Stimulated activated CD4-positive, alpha-beta T cell treated with anti-CD3 and anti-CD28 coated beads, Interleukin-12 subunit alpha, Interleukin-12 subunit beta, amount 100 ng/mL, for 24 hours (primary cell): Measurements from ENCODE around the gene SCO1.
A peak's percentile ranks its signal among the peaks of the same experiment; 100 is the strongest.
"Not testable (repeated sequence)": the region's sequence is repeated elsewhere in the genome, so short reads cannot be mapped to it uniquely, and the experiment has no call there.

ENCODE experiments used
- DNase-seq, 2 experiments: peaks; one replicate each; pipeline ENCODE4 v3.0.0-alpha.2; 2020; ENCODE audit warnings: low read depth in 2 of 2

The SCO1 gene

DNA sequence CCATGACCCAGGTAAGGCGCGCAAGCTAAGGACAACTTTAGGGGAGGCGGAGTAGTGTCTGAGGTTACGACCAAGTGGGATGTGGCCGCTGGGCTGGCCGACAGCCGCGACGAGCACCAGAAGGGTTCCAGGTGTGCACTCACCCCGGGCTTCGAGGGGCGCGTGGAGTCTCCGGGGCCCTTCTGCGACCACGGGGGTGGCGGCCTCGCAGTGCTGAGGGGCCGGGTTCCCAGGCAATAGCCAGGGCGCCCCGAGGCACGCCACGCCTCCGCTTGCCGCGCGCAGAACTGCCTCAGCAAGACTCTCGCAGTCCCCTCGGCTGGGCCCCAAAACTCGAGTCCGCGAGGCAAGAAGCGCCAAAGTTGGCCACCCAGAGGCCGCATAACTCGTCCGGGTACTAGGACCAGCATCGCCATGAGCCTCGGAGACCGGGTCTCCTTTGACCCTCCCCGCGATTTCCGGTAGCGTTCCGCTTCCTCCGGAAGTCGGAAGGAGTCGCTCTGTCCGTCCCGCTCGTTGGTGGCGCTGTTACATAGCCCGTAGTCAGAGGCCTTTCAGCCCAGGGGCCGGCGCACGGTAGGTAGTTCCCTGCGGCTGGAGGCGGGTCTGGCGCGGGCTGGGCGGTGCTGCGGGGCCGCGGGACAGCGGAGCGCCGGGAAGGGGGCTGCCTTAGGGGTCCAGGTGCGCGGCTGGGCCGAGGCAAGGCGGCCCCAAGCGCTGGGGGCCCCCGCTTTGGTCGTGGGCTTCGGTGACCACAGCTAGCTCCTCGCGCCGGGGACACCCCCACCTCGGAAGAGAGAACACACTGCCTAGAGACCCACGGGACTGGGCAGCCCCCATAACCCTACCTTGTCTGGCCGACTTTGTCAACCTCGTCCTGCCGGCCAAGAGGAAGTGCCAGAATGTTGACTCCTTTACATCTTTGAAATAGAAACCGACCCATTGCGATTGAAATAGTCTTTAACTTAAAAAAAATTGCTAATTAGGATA, at the start of gene SCO1, which contains the start of gene ADPRM:
Gene SCO1, minus strand, starts transcription at position 442 of the 990 bp plus-strand sequence. Its CDS starts 26 bp downstream, at position 416.
Gene ADPRM, plus strand, starts transcription at position 503 of the 990 bp plus-strand sequence. CDS start 7,333 bp downstream, outside the sequence.
- DNase-seq: peak; percentile 82 to 86

DNA sequence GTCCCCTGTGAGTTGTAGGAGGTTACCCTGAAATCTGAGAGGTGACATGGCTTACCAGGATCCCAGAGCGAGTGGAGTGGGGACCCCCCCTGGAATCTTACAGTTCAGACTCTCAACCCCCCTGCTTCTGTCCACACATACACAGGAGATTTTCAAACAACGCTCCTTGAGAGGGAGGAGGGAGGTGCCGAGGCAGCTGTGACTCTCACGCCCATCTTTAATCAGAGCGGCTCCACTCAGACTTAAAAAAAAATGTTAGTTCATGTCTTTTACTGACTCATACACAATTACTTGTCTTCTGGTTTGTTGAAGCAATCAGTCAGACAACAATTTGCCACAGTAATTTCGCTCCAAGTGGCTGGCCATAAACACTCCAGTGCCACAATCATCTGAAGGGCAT, 47.9 kb upstream of the SCO1 start:
- DNase-seq: no peak

DNA sequence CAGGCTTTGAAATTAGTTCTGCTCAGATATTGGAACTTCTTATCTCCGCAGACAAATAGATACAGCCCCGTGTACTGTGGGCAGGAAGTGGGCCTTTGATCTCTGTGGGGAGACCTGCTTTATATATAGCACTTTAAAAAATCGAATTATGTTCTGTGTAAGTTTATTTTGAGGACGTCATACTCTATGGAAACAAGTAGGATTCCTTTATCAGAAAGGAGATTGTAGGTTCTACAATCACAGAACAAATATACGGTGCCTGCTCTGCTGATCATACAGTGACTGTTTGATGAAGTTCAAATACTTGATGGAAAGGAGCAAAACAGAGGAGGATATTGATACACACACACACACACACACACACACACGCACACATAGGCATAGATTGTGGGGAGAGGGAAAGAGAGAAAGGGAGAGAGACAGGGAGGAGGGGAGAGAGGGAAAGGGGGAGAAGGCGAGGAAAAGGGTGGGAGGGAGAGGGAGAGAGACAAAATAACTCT, 47.2 kb upstream of the SCO1 start:
- DNase-seq: no peak

DNA sequence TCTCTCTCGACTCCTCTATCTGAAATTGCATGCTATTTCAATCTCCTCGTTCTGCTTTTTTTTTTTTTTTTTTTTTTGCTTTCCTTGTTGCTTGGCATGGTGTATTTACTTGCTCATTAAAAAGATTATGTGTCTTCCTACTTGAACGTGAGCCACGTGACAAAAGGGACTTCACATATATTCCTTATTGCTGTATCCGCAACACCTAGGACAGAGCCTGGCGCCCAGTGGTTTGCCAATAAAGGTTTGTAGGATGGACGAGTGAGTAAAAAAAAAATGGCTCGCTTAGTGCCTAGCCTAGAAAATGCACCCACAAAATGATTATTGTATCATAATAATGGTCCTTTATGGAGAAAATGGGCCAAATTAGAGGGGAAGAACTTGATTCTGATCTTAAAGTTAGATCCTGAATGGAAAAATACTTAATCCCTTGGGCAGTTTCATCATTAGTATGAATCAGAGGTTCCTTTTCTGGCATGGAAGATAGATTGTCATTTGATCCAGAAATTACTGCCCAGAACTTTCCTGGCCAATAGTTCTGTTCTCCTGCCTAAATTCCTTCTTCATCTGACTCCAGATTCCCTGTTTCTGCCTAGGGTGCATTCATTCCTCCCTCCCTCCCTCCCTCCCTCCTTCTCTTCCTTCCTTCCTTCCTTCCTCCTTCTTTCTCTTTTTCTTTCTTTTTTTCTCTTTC, 46.1 kb upstream of the SCO1 start:
- DNase-seq: no peak

DNA sequence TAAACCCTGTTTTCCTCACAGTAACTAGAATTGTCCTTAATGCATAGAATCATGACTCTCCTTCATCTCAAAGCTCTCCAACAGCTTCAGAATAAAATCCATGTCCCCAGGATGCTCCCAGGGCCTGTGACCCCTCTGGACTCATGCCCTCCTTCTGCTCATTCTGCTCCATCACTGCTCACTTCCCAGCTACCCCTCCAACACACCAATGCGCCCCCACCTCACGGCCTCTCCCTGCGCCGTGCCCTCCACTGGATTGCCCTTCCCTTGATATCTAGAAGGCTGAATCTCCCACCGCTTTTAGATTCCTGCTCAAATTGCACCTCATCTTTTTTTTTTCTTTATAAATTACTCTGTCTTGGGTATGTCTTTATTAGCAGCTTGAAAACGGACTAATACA, 45.1 kb upstream of the SCO1 start:
- DNase-seq: no peak

DNA sequence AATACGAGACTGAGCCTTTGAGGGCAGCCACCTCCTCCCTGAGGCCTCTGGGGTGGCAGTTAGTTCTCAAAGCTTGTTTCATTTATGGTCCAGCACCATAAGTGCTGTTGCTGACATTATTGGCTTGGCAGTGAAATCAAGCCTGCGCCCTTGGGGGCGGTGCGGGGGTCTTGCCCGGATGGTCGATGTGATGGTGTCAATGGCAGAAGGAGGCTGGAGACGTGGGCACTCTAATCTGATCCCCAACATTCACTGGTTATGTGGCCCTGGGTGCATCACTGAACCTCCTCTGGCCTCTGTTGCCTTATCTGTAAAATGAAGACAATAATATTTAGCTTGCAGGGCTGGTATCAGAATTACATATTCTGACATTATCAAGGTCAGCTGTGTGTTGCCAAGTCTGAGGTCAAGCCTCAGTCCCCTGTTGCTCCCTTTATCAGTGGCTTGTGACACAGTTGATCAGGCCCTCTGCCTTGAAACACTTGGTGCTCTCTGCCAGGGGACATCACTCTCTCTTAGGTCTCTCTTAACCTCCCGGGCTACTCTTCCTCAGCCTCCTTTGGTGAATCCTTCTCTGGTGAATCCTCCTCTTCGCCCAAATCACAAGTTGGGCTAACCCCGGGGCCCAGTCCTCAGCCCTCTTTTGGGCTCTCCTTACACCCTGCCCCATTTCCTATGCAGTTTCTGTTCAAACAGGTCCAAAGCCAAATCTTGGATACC, 44.2 kb upstream of the SCO1 start:
- DNase-seq: no peak

DNA sequence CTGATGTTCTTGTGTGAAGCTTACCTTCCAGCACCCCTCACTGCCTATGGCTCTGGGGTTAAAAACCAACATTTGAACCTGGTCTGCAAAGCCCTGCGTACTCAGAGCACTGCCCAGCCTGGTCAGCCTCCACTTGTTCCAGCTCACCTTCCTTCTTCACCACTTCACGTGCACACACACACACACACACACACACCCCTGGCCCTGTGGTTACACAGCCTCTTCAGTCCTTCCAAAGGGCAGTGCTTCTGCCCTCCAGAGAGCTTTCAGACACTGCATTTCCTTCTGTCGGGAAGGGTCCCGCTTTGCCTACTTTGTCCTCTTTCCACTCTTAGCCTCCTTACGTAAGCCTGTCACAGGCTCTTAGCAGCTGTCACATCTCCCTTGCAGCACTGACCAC, 42.1 kb upstream of the SCO1 start:
- no peak for DNase-seq

DNA sequence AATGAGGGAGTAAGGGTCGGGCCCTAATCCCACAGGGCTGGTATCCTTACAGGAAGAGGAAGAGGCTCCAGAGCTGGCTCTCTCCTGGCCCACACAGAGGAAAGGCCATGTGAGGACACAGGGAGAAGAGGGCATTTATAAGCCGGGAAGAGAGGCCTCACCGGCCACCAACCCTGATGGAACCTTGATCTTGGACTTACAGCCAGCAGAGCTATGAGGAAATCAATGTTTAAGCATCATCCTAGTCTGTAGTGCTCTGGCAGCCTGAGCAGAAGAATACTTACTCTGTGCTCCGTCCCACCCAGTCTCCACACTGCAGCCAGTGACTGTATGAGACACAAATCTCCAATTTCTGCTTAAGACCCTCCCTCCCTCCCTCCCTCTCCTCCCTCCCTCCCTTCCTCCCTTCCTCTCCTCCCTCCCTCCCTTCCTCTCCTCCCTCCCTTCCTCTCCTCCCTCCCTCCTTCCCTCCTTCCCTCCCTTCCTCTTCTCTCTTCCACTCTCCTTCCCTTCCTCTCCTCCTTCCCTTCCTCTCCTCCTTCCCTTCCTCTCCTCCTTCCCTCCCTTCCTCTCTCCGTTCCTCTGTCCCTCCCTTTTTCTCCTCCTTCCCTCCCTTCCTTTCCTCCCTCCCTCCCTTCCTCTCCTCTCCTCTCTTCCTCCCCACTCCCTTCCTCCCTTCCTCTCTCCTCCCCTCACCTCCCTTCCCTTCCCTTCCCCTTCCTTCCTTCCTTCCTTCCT, 41.4 kb upstream of the SCO1 start:
- DNase-seq: no peak

DNA sequence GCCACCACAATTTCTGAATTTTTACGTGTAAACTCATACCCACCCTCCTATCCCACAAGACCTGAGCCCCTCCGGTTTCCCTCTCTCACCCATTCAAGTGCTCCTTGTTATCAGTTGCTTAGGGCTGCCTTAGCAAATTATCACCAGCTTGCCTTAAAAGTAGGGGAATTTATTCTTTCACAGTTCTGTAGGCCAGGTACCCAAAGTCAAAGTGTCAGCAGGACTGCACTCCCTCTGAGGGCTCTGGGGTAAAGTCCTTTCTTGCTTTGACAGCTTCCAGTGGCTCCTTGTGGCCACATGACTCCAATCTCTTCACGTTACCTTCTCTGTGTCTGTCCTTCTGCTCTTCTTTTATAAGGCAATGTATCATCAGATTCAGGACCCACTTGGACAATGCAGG, 40.4 kb upstream of the SCO1 start:
- no peak for DNase-seq

DNA sequence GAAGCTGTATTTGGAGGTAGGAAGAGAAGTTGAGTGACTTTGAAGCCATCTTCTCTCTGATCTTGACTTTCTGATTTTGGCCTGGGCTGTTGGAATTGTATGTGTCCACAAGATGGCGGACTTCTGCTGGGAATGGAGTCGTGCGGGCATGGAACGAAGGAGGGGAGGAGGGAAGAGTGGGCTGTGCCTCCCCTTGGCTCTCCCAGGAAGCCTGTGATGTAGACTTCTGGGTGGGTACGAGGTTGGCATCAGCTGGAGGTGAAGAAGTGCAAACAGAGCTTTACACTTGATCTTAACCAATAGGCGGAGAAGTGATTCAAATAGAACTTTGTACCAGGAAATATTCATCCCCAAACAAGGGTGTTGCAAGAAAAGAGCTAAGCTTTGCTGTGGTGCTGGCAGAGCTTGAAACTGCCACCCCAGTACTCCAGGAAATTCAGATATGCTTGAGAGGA, 39.9 kb upstream of the SCO1 start:
- peak in 1 of 2 experiments; percentile 8 for DNase-seq

DNA sequence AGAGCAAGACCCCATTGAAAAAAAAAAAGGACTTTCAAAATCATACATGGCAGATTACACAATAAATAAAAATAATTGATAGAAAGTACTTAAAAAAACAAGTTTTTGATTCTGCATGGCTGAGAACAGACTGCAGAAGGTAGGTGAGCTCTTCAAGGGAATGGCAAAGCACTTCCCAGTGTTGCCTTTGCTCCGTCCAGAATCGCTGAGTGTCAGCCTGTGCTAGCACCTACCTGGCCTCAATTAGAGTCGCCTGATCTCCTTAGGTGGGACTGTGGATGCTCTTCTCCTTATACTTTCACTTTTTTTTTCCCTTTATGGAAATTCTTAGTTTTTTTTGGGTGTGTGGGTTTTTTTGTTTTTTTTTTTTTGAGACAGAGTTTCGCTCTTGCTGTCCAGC, 38.5 kb upstream of the SCO1 start:
- no peak for DNase-seq

DNA sequence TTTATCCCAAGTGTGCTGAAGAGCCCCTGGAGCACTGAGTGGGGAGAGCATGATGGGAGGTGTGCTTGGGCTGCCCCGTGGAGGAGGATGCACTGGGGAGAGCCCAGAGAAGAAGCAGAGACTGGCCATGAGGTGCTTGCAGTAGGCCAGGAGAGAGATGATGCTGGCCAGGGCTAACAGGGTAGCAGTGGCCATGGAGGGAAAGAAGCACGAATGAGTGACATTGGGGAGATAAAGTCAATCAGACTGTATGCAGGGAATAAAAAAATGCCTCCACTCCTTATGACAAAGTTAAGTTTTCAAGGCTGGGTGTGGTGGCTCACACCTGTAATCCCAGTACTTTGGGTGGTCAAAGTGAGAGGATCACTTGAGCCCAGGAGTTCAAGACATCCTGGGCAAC, 37.9 kb upstream of the SCO1 start:
- DNase-seq: no peak

DNA sequence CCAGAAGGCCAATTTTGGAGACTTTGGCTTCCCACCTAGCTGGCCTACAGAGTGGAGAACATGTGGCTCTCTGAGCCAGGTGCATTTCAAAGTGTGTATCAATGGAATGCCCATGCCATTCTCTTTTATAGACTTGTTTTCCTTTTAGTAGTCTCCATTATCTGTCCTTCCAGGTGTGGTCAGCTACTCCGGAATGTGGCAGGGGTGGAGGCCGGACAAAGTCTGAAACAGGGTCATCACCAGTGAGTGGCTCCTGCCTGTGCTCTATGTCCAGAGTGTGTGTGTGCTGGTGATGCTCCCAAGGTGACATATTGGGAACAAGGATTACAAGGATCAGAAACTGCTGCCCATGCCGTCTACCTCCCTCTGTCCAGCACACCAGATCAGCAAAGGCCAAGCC, 36.3 kb upstream of the SCO1 start:
- DNase-seq: no peak

DNA sequence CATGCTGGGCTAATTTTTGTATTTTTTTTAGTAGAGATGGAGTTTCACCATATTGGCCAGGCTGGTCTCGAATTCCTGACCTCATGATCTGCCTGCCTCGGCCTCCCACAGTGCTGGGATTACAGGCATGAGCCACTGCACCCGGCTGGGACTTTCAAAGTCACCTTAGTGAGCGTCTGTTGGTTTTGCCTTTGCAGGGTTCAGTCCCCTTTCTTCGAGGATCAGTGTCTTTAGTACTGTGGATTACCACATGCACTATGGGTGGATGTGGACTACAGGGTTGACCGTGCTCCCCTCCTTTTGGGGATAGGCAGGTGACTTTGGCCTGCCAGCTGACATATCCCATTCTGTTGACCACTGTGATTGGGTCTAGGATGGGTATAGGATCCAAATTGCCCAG, 34.8 kb upstream of the SCO1 start:
- not testable (repeated sequence) for DNase-seq

DNA sequence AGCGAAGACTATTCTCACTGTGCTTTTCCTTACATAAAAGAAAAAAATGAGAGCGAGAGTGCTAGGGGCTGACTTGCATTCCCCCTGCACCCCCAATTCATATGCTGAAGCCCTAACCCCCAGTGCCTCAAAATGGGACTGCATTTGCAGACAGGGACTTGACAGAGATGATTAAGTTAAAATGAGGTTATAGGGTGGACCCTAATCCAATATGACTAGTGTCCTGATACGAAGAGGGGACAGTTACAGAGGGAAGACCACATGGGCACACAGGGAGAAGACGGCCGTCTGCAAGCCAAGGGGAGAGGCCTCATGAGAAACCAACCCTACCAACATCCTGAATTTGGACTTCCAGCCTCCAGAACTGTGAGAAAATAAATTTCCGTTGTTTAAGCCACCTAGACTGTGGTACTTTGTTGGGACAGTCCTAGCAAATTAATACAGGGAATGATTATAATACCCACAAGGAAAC, 34.1 kb upstream of the SCO1 start:
- DNase-seq: no peak

DNA sequence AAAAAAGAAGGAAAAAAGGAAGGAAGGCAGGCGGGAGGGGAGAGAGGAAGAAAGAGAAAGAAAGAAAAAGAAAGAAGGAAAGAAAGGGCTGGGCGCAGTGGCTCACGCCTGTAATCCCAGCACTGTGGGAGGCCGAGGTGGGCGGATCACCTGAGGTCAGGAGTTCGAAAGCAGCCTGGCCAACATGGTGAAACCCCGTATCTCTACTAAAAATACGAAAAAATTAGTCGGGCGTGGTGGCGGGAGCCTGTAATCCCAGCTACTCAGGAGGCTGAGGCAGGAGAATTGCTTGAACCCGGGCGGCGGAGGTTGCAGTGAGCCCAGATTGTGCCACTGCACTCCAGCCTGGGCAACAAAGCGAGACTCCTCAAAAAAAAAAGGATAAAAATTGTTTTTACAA, 32.9 kb upstream of the SCO1 start:
- not testable (repeated sequence) for DNase-seq

DNA sequence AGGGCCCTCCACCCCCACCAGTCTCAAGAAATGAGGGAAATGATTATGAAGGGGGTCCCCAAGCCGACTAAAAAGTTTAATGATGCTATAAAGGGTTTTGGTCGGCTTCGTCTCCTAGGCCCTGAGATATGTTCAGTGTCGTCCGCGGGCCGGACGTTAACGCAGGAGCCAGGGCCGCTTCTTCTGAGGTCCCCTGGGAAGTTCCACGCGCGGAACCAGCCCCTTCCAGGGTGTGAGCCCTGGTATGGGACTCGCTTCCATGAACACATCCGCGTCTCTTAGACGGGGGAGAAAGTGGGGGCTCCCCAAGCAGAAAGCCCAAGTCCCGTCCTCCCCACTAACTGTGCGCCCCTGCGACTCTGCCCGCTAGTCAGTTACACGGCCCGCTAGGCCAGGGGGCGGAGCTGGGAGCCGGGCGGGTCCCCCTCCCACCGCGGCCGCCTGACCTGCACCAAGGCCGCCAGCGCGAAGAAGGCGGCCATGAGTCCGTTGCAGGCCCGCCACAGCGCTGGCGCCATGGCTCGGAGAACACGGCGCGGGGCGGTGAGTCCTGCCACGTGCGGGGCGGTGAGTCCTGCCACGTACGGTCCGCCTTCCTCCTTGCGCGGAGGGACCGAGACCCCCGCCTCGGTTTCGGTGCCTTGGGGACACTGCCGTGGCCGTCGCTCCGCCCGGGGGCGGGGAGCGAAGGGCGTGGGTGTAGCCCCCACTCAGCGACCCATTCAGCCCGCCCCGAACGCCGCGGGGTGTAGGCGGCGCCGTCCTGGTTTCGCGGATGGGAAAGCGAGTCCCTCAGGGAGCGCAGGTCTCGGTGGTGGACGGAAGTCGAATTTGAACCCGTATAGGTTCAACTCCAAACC, 32.2 kb upstream of the SCO1 start, which contains the start of gene TMEM220:
Gene TMEM220, minus strand, starts transcription at position 690 of the 860 bp plus-strand sequence. Its CDS starts 172 bp downstream, at position 518.
- DNase-seq: peak in 1 of 2 experiments; percentile 38

DNA sequence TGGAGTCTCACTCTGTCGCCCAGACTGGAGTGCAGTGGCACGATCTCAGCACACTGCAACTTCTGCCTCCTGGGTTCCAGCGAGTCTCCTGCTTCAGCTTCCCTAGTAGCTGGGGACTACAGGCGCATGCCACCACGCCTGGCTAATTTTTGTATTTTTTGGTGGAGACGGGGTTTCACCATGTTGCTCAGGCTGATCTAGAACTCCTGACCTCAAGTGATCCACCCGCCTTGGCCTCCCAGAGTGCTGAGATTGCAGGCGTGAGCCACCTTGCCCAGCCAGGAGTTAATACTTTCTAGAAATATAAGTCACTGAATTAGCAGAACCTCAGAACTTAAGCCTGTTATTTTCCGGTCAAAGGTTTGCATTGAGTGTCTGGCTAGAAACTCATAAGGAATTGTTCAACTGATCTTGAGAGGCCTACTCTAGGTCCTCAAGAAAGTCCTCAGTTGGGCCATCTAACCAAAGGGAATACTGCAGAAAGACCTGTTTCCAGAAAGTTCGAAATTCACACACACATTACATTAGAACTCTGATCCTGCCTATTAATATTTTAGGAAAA, 31.1 kb upstream of the SCO1 start:
- DNase-seq: no peak

DNA sequence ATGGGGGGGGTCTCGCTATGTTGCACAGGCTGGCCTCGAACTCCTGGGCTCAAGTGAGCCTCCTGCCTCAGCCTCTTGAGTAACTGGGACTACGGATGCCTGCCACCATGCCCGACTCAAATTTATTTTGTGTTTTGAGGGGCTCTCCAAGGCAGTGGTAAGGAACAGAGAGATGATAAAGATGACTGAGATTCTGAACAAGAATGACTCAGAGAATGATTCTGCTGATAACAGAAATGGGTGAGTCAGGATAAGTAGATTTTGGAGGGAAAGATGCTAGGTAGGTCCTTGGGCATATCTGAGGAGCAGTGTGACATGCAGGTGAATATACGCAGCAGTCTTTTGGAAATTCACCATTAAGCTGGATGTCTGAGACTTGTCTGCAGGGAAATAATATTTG, 29.9 kb upstream of the SCO1 start:
- DNase-seq: no peak
